Transverse colon (tissue), 4 donors: ENCODE data around the gene CCDC154.

Source experiments
- CTCF ChIP-seq, 5 experiments: fragments of 200-600 bp in 3 of 5; fragments of 450-650 bp in 2 of 5; sonication (generic) in 3 of 5; IDR thresholded peaks; 1 replicate in 2 of 5; 2 replicates in 3 of 5; pipeline ENCODE4 v1.5.1; 2016 to 2017; ENCODE audit warnings: antibody characterized with exemption in 5 of 5, inconsistent platforms in 3 of 5, mild to moderate bottlenecking in 2 of 5, moderate library complexity in 1 of 5
- EP300 ChIP-seq: sonication (generic); formaldehyde crosslinking; IDR thresholded peaks from one replicate; pipeline ENCODE4 v1.6.1; 2017; ENCODE audit warnings: antibody characterized with exemption, low read depth
- POLR2A ChIP-seq: fragments of 450-650 bp; IDR thresholded peaks from one replicate; pipeline ENCODE4 v1.6.1; 2016; ENCODE audit warnings: antibody characterized with exemption, mild to moderate bottlenecking, moderate library complexity
- POLR2AphosphoS5 ChIP-seq, 3 donors: sonication (generic); formaldehyde crosslinking; IDR thresholded peaks; one replicate each; pipeline ENCODE4 v1.6.1; 2016; ENCODE audit warnings: antibody characterized with exemption in 3 of 3

GRCh38 chr16:1464894-1465566 is 20.7 kb upstream of the CCDC154 start:
- TF ChIP-seq POLR2AphosphoS5 (IDR thresholded peaks at IDR 0.05) (no peak), CTCF (IDR thresholded peaks at IDR 0.05) (no peak), EP300 (no peak), POLR2A (no peak)
